Vagina (tissue), 2 donors: ENCODE data around the gene SCARF2.

Experiments used
- POLR2AphosphoS5 ChIP-seq, 2 donors: sonication (generic); formaldehyde crosslinking; IDR thresholded peaks; one replicate each; pipeline ENCODE4 v1.9.0; 2017; ENCODE audit warnings: antibody characterized with exemption in 2 of 2, mild to moderate bottlenecking in 2 of 2, low read depth in 1 of 2; ENCODE audit not compliant: insufficient read depth in 1 of 2
- TF ChIP-seq, protein P1 (sequence below), 3 experiments: fragments of 450-650 bp in 2 of 3; fragments of 200-600 bp in 1 of 3; sonication (generic) in 1 of 3; IDR thresholded peaks; one replicate each; pipeline ENCODE4 v1.5.1; 2017 to 2019; ENCODE audit warnings: antibody characterized with exemption in 3 of 3, mild to moderate bottlenecking in 2 of 3, moderate library complexity in 2 of 3

DNA sequence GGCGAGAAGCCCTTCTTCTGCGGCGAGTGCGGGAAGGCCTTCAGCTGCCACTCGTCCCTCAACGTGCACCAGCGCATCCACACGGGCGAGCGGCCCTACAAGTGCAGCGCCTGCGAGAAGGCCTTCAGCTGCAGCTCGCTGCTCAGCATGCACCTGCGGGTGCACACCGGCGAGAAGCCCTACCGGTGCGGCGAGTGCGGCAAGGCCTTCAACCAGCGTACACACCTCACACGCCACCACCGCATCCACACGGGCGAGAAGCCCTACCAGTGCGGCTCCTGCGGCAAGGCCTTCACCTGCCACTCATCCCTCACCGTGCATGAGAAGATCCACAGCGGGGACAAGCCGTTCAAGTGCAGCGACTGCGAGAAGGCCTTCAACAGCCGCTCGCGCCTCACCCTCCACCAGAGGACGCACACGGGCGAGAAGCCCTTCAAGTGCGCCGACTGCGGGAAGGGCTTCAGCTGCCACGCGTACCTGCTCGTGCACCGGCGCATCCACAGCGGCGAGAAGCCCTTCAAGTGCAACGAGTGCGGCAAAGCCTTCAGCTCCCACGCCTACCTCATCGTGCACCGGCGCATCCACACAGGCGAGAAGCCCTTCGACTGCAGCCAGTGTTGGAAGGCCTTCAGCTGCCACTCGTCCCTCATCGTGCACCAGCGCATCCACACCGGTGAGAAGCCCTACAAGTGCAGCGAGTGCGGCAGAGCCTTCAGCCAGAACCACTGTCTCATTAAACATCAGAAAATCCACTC is 31.5 kb downstream of the SCARF2 start:
- TF ChIP-seq, protein P1, sequence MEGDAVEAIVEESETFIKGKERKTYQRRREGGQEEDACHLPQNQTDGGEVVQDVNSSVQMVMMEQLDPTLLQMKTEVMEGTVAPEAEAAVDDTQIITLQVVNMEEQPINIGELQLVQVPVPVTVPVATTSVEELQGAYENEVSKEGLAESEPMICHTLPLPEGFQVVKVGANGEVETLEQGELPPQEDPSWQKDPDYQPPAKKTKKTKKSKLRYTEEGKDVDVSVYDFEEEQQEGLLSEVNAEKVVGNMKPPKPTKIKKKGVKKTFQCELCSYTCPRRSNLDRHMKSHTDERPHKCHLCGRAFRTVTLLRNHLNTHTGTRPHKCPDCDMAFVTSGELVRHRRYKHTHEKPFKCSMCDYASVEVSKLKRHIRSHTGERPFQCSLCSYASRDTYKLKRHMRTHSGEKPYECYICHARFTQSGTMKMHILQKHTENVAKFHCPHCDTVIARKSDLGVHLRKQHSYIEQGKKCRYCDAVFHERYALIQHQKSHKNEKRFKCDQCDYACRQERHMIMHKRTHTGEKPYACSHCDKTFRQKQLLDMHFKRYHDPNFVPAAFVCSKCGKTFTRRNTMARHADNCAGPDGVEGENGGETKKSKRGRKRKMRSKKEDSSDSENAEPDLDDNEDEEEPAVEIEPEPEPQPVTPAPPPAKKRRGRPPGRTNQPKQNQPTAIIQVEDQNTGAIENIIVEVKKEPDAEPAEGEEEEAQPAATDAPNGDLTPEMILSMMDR (IDR thresholded peaks at IDR 0.05), result no peak
- TF ChIP-seq POLR2AphosphoS5 (IDR thresholded peaks at IDR 0.05; ENCODE audit: insufficient read depth in 1 of 2, low read depth in 1 of 2), result no peak
